Head of caudate nucleus (tissue), 42 donors: ENCODE data around the gene MPG.

Experiments used
- DNase-seq, 42 donors: peaks; one replicate each; pipeline versions ENCODE4 v3.0.0 to v3.0.0-alpha.2; 2020 to 2021; ENCODE audit warnings: mixed read lengths in 7 of 42
- intact Hi-C: fragments of 100-400 bp; cut with DNase I; formaldehyde crosslinking; loops from one replicate; pipeline ENCODE4 v1.15.0; 2022

MPG gene

DNA sequence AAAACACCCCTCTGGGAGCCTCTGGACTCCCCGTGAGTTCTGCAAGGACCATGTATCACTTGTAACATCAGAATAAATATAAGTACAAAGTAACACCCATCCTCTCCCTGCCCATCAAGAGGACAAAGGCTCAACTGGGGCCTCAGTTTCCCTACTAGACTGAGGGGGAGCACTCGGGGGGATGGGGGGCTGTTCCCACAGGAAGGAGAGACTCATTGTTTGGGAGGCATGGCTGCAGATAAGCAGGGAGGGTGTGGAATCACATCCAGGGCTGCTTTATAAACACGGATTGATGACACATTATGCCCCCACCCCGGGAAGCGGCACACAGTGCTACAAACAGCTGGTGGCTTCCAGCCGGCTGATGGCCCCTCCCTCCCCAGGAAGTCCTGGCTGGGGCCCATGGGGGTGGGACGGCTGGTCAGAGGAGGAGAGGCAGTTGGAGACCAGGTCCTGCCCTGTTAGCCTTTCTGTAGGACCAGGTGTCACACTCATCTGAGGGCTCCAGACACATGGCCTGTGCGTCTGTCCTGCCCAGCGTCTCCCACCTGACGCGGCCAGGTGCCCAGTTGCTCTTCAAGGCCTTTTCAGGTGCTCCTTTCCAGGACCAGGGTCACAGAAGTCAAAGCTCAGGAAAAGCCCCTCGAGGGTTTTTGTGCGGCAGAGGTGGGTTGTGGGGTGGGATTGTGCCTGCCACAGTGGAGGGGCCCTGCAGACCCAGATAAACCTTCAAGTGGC, 1.3 kb upstream of the MPG start:
- intact Hi-C loops: no loop called here
- peak in 16 of 42 donors; percentile 38 to 73 (median 56) for DNase-seq

DNA sequence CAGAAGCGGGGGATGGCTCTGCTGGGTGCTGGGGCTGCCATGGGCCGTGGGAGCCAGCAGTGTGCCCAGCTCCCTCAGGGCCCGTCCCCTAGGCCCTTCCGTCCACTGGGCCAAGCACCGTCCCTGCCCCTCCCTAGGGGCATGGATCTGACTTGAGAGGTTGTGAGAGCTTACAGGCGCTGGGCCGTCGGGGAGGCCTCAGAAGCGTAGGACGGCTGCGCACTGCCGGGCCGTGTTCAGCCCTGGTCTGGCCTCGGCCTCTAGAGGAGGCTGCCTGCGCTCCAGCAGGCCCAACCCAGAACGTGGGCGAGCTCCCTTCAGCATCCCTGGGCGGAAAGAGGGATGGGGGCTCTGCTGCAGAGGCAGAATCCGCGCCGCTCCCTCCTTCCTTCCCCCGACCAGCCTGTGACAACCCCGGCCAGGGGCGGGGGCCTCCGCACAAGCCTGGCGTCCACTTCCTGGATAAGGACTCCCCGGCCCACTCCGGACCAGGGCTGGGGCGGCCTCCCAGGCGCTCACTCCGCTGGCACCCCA, 685 bp upstream of the MPG start:
- intact Hi-C loops: no loop called here
- DNase-seq: peak in 17 of 42 donors; percentile 28 to 65 (median 44)

DNA sequence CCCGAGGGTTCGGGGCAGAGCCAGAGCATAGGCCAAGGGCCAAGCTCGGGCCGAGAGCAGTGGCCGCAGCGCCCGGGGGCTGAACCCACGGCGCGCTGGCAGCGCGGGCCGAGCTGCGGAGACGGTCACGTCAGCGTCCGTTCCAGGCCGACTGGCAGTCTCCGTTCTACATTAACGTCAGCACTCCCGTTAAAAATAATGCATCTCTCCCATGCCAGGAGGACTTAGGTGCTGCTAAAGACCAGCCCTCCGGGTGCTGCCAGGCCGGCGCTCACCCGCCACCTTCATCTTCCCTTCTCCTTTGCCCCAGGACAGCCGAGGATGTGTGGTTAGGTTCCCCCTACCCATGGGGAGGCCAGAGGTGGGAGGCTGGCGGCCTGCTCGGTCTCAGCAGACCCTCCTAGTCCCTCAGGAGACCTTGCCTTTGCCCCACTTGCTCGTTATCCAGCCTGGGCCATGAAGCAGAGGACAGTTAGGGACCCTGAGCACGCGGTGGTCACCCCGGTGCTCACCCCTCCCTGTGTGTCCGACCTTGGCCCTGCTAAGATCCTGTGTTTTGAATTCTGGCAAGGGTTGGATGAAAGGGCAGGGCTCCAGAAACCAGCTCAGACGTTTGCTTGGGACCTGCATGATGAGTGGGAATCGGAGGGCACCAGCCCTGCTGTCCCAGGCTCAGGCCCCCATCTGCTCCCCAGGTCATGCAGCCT, 572 bp downstream of the MPG start:
- intact Hi-C loops: no loop called here
- DNase-seq: no peak

DNA sequence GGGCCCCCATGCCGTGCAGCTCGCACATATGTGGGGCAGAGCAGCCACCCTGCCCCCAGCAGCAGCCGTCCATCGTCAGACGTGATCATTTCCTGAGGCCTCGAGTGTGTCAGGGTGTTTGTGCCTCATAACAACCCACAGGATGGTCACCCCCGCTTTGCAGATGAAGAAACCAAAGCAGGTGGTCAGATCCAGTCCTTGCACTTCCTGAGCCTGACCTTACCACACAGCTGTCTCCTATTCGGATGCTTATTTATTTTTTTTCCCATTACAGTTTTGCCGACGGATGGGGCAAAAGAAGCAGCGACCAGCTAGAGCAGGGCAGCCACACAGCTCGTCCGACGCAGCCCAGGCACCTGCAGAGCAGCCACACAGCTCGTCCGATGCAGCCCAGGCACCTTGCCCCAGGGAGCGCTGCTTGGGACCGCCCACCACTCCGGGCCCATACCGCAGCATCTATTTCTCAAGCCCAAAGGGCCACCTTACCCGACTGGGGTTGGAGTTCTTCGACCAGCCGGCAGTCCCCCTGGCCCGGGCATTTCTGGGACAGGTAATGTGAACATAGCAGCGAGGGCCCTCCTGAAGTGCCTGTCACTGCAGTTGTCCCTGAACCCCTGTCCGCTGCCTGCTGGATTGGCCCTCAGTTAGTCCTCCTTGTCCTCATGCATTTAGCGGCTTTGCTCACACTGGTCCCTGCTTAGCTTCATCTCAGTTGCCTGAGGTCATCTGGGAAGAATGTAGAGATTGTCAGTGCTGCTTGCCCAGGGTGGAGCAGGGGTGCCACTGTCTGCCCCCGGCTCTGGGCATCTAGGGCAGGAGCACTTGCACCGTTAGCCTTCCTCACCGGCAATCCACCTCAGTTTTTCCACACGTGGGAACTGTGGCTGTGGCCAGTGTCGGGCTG, 1.4 kb downstream of the MPG start:
- intact Hi-C loops: no loop called here
- no peak for DNase-seq

DNA sequence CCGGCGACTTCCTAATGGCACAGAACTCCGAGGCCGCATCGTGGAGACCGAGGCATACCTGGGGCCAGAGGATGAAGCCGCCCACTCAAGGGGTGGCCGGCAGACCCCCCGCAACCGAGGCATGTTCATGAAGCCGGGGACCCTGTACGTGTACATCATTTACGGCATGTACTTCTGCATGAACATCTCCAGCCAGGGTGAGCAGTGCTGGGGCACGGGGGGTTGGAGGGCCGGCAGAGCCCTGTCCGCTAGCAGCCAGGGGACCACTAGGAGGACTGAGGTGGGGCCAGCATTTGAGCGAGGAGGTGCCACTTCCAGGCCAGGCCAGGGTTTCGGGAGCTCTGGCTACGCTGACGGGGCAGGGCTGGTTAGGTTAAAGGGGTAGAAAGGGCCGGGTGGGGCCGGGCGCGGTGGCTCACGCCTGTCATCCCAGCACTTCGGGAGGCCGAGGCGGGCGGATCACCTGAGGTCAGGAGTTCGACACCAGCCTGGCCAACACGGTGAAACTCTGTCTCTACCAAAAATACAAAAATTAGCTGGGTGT, 5.1 kb downstream of the MPG start:
- DNase-seq: no peak
- intact Hi-C loops: no loop called here

DNA sequence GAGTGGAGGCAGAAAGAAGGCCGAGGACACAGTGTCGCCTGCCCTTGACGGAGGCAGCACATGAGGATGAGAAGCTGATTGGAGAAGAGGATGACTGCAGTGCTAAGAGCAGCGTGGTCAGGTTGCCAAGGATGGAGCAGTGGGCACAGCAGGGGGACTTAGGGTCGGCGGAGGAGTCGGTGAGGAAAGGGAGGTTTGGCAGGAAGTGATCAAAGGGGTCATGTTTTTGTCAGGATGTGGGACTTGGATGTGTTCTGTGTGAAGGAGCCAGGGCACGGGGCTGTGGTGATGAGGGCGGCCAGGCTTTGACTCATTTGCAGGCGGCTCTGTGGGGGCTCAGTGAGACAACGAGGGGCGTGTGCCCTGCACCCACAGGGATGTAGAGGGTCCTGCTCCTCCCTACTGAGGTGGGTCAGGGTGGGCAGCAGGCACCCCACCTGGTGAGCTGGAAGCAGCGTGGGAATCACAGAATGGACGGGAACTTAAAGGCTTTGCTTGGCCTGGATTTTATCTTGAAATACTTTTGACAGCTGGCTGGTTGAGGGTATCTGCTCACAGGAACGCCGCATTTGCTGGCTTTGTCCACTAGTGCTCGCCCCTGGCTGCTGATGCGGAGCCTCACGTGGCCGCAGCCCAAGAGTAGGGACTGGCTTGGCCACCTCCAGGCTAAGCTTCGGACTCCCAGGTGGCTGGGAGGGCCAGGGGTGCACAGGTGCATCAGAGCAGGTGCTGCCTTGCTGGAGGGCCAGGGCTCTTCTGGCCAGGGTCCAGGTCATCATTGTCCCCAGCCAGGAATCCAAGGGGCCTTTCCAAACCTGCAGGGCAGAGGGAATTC, 6.0 kb downstream of the MPG start:
- DNase-seq: no peak
- intact Hi-C loops: no loop called here

DNA sequence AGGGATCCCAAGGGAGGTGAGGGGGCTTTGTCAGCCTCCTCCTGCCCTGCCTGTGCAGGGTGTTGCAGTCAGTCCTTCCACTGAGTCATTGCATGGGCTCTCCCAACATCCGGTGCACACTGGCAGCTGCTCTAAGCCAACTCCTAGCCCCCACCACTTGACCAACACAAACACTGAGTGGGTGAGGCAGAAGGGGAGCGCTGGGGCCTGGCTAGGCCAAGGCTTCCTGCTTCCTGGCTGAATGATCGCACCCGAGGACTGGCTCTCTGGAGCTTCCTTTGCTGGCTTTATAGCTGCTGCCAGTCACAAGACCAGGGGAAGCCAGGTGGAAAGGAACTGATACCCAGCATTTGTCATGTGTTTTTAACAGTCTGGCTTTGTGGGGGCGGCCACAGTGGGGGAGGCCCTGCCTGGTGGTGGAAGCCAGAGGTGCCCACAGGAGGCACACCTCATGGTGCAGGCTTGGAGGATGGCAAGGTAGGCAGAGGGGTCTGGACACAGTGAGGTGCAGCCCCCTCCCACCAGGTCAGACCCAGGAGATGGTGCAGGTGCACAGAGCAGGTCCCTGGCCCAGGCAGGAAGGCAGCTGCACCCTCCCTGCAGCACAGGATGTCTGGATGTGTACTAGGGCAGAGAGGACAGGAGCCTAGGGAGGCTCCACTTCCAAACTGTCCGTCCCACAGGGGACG, 6.8 kb downstream of the MPG start:
- DNase-seq: peak in 37 of 42 donors; percentile 49 to 90 (median 69)
- intact Hi-C loops: no loop called here

DNA sequence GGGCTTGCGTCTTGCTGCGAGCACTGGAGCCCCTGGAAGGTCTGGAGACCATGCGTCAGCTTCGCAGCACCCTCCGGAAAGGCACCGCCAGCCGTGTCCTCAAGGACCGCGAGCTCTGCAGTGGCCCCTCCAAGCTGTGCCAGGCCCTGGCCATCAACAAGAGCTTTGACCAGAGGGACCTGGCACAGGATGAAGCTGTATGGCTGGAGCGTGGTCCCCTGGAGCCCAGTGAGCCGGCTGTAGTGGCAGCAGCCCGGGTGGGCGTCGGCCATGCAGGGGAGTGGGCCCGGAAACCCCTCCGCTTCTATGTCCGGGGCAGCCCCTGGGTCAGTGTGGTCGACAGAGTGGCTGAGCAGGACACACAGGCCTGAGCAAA, 7.4 kb downstream of the MPG start:
- no peak for DNase-seq
- intact Hi-C loops: no loop called here

DNA sequence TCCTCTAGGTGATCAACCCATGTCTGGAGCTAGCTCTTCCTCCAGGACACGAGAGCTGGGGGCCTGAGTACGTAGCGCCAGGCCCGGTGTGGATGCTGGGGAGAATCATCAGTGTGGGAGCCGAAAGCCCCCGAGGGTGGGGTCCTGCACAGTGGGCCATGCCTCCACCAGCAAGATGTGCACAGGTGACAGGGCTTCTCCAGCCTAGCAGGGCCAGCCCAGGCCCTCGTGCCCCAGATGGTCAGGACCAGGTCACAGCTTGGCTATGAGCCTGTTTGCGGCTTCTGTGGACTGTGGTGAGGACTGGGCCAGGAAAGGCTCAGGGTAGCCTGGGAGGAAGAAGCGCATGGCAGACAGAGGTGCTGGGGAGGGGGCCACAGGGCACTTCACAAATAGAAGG, 7.8 kb downstream of the MPG start:
- no peak for DNase-seq
- intact Hi-C loops: no loop called here

DNA sequence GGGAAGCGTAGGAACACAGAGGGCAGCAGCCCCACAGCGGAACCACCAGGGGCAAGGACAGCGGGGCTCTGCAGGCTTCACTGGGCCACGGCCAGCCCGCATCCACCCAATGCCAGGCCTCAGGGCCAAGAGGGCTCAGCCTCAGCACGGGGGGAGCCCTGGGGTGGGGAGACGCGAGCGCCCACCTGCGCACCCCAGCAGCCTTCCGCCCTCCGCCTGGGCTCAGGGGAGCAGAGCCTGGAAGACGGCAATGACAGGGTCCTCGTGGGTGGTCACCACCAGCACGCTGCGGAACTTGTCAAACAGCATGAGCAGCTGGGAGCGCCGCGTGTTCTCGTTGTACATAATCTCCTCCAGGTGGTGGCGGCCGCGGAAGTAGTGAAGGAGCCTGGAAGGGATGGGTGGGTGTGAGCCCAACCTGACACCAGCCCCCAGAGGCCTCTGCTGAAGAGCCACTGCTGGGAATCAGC, 8.5 kb downstream of the MPG start:
- DNase-seq: peak in 35 of 42 donors; percentile 33 to 90 (median 70)
- intact Hi-C loops: no loop called here

DNA sequence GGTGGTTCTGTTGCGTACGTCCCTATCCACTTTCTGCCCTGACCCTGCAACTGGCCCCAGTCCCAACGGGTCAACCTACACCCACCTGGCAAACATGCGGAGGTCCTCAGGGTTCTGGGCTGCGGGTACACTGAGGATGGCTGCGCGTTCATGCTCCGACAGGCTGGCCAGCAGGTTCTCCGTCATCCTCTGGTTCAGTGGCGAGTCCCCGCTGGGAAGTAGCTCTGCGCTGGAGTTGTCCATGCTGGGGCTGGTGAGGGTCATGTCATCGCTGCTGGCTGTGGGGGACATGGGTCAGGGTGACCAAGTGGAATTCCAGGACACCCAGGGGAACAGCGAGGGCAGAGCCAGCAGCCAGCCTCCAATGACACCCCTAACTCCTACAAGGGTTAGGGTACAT, 10.6 kb downstream of the MPG start:
- intact Hi-C loops: no loop called here
- DNase-seq: no peak

DNA sequence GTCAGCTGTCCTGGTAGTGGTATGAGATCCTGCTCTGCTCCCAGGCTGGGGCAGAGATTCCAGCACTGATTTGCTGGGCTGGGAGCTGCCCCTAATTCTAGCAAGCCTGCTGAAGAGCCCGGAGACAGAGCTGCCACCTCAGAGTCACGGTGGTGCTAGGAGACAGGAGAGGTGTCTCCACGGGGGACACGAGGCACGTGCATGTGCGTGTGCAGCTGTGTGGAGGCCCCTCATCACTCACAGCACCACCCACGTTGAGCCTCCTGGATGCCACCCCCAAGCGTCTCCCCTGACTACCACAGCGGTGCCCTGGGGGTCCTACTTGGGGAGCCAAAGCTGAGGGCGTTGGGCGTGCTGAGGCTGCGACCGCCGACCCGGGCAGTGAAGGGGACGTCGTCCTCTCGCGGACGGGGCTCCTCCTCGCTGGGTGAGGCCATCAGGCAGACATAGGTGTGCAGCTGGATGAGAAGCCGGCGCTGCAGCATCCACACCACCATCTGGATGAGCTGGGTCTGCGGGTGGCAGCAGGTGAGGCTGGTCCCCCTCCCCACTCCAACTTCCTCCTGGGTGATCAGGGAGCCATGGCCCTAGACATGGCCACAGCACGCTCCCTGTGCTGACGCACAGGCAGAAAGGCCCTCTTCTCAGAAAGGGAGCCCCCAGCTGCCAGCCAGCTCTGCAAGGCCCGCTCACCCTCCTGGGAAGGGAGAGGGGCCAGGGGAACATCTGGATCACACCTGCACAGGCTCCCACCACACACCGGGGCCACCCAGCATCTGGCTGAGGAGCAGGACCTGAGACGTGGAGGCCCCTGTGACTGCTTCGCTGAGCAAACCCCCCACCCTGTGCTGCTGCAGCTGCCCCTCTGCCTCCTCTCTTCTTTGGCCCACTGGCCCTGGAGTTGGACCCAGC, 11.6 kb downstream of the MPG start:
- DNase-seq: peak in 9 of 42 donors; percentile 16 to 65 (median 55)

DNA sequence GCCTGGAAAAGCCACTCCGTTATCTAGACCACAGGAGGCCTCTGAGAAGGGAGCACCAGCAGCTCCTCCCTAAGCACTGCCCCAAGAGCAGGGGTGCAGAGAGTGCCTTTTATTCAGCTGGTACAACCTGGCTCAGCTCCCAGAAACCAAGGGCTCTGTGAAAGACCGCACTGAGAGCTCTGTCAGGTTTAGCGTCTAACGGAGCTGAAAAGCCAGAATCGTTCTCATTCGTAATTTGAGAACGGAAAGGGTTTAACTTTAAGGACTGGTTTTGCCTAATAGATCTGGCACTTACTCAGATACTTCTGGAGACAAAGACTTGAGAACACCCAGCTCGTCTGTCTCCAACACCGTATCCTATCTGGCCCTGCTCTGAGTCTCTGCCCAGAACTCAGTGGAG, 13.5 kb downstream of the MPG start:
- intact Hi-C loops: no loop called here
- peak in 39 of 42 donors; percentile 56 to 88 (median 72) for DNase-seq

More for the DNA sequence above, 11.6 kb downstream of the MPG start:
- intact Hi-C loops: no loop called here

DNA sequence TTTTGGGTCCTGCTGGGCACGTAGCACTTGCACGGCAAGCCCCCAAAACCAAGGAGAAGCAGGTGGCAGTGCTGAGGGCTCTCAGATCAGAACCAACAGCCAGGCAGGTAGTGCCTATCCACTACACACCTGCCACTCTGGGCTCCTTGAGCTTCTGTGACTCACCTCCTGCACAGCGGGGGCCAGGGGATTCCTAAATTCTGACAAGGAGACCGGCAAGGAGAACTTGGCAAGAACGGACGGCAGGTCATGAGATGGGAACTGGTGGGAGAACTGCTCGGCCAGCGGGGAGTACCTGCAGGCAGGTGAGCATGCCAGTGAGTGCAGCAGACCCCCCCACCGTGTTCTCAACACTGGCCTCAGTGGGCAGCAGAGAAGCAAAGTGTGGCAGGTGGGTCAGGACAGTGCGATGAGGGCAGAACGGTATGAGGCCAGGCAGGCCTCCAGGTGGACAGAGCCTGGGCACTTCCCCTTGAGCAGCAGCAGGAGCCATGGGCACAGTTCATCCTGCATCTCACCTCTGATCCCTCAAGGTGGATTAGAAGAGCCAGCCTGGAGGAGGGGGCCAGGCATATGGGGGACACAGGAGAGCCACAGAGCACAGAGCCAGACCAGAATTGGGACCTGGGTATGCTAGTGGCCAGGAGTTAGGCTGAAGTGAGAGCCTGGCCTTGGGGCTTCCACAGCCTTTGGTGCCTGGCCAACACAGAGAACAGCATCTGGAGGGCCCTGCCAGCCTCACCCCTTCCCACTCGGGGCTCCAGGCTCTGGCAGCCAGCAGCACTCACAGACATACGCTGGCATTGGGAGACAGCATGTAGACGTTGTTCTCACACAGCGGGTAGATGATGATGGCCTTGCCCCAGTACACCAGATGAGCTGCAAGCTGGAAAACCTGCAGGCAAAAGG, 14.7 kb downstream of the MPG start:
- intact Hi-C loops: no loop called here
- DNase-seq: peak in 5 of 42 donors; percentile 22 to 54 (median 33)

DNA sequence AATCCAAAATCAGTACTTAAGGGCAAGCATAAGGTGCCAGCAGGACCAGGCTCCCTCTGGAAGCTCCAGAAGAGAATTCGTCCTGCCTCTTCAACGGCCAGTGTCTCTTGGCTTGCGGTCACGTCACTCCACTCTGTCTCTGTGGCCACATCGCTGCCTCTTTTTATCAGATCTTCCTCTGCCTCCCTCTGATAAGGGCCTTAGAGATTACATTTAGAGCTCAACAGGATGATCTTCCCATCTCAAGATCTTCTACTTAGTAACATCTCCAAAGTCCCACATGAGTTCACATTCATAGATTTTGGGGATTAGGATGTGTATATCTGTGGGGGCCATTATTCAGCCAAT, 16.9 kb downstream of the MPG start:
- intact Hi-C loops: no loop called here
- DNase-seq: no peak
